HG03432 (cell line): ENCODE measurements around the gene ABAT.

Experiments
- ATAC-seq: cut with Tn5 transposase; IDR thresholded peaks from one replicate; pipeline ENCODE4 v1.9.1; 2021; ENCODE audit warnings: mild to moderate bottlenecking, moderate library complexity; ENCODE audit not compliant: unreplicated experiment

Gene ABAT

DNA sequence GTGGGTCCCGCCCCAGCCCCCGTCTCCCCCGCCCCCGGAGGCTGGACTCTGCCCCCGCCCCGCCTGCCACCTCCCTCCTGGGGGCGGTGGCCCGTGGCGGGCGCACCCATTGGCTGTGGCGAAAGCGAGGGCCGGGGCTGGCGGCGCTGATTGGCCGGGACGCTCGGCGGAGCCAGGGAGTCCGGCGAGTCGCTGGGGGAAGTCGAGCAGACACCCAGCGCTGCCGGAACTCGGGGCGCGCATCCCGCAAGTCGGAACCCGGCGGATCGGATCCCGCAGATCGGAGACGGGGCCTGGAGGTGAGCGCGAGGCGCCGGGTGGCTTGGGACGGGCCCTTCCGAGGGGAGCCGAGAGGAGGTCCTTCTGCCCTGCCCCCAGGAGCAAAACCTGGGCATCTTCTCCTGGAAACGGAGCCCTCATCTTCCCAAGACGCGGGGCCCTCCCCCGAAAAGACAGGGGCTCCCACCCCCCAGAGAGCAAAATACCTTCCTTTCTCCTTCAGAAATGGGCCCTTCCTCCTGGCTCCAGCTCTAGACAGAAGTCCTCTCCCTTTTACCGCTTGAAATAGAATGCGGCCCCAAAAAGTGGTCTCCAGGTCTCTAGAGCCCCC lies at the start of gene ABAT:
TSS of gene ABAT (plus strand) at position 205 of the 610 bp plus-strand sequence. CDS start 61,123 bp downstream, outside the sequence.
- ATAC-seq: peak; percentile 100

DNA sequence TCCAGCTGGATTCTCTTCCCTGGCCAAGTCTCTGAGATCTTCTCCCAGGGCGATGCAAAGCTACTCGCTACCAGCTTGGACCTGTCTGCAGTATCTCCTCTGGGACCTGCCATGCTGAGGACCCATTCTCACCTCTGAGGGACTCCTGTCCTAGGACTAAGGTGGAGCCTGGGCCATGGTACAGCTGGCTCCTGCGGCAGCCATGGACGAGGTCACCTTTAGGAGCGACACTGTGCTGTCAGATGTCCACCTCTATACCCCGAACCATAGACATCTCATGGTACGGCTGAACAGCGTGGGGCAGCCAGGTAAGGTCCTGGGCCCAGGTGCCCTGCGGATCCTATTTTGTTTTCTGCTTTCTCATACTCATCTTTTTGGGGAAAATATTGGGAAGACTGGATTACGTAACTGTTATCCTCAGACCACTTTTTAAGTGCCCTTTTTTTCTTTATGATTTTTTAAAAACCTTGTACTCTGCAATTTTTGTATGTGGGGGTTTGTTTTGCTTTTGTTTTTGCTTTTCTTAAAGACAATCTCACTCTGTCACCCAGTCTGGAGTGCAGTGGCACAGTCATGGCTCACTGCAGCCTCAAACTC lies 48.8 kb upstream of the ABAT start:
- ATAC-seq: no peak

DNA sequence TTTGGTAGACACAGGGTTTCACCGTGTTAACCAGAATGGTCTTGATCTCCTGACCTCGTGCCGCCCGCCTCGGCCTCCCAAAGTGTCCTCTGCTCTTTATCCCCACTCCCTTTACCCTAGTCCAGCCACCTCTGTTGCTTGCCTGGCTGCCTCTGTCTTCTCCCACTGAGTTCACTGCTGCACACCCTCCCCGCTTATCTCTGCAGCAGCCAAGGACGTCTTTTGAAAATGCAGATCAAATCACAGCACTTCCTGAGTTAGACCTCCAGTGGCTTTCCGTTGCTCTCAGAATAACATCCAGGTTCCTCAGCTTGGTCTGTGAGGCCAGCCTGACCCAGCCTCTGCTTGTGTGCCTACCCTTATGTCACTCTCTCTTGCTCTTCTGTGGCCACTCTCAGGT lies 47.5 kb upstream of the ABAT start:
- ATAC-seq: no peak

DNA sequence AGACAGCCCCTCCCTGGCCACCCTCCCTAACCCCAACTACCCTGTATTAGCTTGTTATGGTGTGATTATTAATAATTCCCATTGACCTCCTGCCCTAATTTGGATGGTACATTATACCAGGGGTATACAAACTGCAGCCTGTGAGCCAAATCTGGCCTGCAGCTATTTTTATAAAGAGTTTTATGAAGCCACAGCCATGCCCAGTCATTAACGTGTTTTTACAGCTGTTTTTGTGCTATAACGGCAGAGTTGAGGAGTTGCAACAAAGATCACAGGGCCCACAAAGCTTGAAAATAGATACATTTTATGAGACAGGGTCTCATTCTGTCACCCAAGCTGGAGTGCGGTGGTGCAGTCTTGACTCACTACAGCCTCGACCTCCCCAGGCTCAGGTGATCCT lies 47.0 kb upstream of the ABAT start:
- no peak for ATAC-seq

DNA sequence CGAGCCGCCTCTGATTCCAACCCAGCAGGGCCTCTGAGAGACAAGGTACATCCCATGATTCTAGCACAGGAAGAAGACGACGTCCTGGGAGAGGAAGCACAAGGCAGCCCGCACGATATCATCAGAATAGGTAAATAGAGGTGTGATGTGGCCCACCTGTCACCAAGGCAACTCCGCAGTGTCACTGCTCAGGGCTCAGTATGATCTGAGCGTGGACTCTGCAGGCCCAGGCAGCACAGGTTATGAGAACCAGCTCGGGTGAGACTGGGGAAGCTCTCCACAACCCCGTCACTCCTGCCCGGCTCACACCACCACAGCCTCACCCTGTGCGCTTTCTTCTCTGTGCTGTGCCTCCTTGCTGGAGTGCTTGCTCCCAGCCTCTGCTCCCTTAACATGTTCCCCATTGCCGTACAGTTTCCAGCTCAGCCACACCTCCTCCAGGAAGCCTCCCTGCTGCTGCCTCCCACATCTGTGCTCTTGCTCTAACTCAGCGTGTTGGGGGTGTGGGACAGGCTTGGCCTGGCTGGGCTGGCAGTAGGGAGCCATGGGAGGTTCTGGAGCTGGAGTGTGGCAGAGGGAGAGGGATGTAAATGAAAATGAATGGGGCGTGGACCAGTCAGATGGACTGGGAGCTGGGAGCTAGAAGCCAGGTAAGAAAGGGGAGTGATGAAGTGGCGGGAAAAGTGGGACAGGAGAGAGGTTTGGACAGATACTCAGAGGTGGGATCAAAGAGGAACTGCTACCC lies 45.3 kb upstream of the ABAT start:
- ATAC-seq: no peak

DNA sequence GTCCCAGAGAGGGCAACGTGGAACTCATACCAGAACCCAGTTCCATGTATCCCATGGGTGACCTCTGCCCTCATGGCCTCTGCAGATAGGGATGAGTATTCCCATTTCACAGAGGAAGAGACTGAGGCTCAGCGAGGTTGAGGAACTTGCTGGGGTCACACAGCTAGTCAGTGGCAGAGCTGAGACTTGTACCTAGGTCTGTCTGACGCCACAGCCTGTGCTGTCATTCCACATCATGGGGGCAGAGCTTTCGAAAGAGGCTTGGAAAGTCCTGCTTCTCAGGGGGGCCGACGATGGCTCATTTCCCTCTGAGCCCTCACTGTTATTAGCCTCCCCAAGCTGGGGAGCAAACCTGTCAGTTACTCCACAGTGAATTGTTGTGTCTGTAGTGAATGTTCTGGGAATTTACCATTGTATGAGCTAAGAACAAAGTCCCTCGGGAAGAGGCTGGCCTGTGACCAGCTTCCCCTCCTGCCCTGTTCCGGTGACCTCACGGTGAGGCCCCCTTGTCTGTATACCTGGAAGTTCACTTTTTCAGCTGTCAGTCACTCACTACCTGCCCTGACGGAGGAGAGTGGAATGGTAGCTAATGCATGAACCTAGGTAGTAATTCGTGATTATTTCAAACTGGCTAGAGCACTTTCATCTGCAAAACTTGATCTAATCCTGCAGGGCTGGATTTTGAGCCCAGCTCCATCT lies 44.0 kb upstream of the ABAT start:
- no peak for ATAC-seq

DNA sequence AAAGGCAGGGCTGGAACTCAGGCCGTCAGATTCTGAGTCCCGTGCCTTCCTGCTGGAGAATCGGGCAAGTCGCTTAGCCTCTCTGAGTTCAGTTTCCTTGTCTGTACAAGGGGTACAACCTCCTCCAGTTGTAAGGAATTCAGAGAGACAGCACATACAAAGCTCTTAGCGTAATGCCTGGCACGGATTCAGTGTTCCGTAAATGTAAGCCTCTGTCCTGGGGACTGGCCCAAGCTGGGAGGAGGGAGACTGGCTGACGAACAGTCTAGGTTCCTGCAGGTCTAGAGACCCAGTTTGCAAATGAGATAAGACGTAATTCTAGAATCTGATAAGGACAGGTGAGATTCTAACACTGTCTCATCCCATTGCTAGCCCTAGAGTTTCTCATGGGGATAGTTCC lies 43.0 kb upstream of the ABAT start:
- ATAC-seq: no peak

DNA sequence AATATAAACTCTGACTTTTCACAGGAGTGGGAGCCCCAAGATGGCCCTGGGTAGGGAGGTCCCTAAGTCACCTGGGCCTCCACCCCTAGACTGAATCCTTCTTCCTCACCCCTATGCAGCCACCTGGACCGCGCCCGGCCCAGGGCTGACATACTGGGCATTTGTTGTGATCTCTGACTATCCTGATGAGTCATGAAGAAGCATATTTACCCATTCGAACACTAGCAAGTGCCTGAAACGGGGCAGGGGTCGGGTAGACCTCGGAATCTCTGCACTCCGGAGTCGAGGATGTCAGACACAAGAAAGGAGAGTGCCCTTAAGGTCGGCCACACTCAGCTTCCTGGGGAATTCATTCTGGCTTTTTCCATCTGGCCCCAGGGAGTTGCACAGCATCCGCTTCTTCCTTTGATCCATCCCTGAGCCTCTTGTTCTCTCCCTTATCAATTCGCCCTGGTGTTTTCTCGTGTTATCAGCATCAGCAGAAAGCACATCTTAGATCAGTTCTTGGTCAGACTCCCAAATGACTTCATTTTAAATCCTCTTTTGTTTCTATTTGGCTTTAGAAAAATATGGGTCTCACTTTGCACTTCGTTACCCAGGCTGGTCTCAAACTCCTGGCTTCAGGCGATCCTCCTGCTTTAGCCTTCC lies 42.5 kb upstream of the ABAT start:
- no peak for ATAC-seq

DNA sequence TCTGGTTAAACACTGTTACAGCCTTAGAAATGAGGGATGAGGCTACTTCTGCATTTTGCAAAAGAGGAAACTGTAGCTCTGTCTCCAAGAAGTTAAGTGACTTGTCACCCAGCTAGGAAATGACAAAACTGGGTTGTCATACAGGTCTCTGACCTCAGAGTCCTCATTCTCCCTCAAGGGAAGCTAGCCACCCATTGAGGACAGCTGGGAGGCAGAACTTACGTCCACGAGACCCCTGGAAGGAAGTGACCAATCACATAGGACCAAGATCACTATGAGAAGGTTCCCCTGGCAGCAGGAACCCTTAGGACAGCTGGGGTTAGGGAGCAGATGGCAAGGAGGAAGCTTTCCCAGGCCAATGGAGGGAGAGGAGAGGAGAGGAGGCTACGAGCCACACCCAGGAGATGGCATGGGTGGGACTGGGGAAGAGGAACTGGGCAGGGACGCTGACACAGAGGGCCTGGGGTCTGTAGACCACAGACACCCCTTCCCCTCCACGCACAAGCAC lies 41.7 kb upstream of the ABAT start:
- no peak for ATAC-seq

DNA sequence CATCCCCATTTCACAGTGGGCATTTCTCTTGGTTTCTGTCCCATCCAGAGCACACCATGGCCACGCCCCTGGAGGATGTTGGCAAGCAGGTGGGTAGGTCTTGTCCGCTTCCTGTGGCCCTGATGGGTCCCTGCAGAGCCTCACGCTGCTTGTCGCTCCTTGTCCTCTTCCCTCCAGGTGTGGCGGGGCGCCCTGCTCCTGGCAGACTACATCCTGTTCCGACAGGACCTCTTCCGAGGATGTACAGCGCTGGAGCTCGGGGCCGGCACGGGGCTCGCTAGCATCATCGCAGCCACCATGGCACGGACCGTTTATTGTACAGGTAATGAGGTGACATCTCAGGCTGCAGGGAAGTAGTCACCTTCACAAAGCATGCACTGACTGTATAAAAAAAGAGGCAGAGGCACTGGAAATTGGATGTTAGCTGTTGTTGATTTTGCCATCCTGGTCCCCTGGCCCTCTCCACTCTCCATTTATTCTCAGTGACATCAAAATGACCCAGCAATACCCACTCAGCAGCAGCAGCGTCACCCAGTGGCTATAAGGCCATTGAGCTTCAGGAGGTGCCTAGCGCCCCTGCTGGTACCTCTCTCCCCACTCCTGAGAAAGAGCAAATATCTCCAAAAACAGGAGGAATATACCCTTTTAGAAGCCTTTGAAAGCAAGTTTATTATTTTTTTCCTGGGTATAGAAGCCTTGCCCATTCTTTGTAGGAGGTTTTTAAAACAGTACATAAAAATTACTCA lies 39.3 kb upstream of the ABAT start:
- no peak for ATAC-seq

DNA sequence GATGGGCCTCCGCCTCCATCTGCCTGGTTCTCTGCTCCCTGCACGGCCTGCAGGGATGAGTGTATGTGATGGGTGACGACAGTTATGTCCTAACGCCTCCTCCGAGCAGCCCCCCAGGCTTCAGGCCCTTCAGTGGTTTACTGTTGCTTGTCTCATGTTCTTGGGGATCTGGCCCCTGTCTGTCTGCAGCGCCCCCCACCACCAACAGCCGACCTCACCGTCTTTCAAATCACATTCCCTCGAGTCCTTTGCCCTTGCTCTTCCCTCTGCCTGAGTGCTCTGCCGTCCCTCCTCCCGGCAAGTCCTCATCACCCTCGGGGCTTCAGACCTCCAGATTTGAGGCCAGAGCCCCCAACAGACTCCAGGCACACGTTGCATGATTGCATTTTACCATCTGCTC lies 34.7 kb upstream of the ABAT start:
- no peak for ATAC-seq

DNA sequence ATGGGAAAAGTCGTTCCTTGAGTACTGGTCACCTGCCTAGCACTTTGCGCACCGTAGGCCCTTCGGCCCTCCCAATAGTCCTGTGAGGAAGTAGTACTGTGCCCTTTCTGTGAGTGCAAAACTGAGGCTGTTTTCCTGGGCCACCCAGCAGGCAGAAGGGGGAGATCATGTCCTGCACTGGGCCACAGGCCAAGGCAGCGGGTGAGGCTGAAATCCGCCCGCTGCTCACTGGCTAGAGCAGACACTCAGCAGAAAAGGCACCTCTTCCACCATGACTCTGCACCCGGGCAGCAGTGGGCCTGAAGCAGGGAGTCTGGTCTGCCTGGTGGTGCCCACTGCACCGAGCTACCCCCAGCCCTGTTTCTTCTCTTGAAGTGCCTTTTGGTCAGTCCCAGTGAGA lies 32.7 kb upstream of the ABAT start:
- no peak for ATAC-seq

DNA sequence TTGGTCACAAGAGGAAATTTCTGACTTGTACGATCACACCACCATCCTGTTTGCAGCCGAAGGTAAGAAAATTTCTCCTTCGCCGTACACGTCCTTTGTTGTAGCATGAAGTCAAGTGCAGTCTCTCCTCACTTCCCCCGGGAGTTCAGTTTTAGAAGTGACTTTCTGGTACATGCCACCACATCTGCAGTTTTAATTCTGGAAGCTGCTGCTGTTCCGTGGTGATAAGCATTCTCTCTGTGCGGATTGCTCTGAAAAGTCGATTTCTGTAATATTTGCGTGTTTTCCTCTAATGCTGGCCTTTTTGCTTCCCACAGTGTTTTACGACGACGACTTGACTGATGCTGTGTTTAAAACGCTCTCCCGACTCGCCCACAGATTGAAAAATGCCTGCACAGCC lies 32.3 kb upstream of the ABAT start:
- no peak for ATAC-seq

DNA sequence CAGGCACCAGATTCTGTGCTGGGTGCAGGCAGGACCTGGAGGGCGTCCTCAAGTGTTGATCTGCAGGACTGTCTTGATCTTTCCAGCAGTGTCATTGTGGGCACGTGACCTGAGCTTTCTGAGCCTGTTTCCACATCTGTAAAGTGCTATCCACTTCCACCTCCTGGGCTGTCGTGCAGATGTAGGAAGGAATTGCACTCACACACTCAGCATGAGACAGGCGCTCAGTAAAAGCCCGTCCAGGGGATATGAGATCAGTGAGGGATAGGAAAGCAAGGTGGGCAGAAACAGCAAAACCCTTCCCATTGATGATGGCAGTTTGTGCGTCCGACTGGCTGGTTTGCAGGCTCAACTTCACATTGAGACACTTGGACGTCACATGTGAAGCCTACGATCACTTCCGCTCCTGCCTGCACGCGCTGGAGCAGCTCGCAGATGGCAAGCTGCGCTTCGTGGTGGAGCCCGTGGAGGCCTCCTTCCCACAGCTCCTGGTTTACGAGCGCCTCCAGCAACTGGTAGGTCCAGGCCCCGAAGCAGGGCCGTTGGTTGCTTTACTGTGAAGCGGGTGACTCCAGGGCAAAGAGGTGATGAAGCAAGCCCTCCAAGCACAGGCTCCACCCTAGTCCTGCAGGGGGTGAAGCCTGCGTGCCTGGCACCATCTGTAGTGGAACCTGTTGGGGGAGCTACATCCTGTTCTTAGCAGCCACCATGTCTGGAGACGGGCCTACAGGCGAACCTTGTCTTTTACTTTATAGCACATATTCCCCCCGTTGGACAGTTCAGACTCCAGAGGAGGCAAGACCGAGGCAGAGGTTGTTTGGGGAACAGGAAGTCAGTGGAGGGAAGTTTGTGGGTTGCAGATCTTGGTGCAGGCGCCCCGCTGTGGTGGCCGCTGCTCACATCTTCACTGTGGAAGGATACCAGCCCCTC lies 29.9 kb upstream of the ABAT start:
- no peak for ATAC-seq

DNA sequence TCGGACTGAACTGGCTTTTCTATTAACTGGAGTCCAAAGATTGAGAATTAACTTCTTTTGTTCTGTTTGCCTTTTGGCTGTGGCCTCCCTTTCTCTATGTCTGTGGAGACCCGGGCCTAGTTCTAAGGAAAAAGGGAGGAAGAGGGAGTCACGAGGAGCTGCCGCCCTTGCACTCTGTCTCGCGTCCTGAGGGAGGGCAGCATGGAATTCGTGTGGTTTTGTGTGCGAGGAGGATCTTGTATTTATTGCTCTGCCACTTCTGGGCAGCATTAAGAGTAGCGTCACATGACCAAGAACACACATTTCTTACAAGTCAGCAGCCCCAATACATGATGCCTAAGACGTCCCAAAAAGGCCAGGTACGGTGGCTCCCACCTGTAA lies 29.3 kb upstream of the ABAT start:
- no peak for ATAC-seq

DNA sequence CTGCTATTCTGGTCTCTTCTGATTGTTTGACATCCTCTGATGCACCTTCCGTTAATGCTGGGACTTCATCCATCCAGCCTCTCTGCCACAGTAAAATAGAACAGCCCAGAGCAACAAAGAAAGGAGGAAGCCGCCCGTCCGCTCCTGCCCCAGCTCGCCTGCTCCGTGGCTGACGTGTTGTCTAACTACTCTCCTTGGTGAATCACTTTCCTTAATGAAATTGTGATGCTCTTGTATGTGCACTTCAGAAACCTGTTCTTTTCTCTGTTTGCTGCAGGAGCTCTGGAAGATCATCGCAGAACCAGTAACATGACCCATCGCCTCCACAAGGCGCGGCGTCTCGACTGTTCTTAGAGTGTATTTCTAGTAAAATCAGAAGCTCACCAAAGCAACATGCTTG lies 28.6 kb upstream of the ABAT start:
- ATAC-seq: no peak

DNA sequence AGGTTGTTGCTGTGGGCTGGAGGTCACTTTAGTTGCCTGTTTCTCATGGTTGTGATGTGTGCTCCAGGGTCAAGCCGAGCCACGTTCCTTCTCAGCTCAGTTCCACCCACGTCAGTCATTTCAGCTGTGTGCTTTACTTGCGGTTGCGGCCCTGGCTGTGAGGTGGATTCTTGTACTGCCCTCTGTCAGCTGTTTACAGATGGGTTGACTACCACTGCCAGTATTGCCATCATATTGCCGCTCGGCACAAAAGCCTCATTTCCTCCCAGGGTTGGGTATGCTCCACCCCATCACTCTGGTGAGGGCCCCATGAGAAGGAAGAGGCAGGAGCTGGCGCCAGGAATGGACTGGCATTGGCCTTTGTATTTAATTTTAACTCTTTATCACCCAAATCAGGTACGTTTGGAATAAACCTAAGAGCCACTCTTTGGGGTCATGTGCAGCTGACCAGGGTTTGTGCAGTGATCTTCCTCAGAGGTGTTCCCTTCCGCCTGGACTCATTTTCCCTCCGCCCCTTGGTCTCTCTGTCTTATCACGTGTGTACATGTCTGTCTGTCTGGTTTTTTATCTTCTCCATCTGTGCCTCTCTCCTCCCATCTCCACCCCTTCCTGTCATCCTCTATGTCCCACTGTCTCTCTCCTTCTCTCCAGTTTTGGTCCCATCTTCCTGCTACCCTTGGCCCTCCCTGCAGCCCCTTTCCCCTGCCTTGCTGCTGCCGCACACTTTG lies 27.9 kb upstream of the ABAT start:
- ATAC-seq: no peak

DNA sequence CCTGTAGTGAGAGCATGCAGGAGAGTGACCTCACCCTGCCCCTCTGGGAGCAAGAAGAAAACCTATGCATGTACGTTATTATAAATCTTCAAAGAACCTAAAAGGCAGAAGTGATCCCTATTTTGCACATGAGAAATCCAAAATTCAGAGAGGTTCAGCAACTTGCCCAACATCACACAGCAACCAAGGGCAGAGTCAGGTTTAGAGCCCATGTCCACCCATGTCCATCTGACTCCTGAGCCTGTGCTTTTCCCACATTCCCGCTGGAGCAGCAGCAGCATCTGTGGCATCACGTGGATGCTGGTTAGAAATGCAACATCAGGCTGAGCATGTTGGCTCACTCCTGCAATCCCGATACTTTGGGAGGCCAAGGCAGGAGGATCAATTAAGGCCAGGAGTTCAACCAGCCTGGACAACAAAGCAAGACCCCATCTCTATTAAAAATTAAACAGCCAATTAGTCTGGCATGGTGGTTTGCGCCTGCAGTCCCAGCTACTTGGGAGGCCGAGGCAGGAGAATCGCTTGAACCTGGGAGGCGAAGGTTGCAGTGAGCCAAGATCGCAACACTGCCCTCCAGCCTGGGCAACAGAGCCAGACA lies 26.6 kb upstream of the ABAT start:
- ATAC-seq: no peak
